Duodenal mucosa (tissue), 2 donors: ENCODE results near the gene SLC35F6.

Experiments used
- H3K27ac ChIP-seq: one replicate; pipeline ENCODE4 v1.7.0; 2013; ENCODE audit warnings: low read depth, low read length
- H3K27me3 ChIP-seq, 2 donors: one replicate each; pipeline ENCODE4 v1.7.0; 2013; ENCODE audit warnings: low read length in 2 of 2, control low read depth in 1 of 2; ENCODE audit not compliant: insufficient read depth in 2 of 2, control insufficient read depth in 1 of 2
- H3K36me3 ChIP-seq, 2 donors: one replicate each; pipeline ENCODE4 v1.7.0; 2013; ENCODE audit warnings: low read length in 2 of 2, control low read depth in 1 of 2; ENCODE audit not compliant: insufficient read depth in 2 of 2, control insufficient read depth in 1 of 2
- H3K4me1 ChIP-seq, 2 donors: one replicate each; pipeline ENCODE4 v1.7.0; 2013; ENCODE audit warnings: low read length in 2 of 2, control low read depth in 1 of 2; ENCODE audit not compliant: insufficient read depth in 2 of 2, control insufficient read depth in 1 of 2
- H3K4me3 ChIP-seq, 2 donors: one replicate each; pipeline ENCODE4 v1.7.0; 2013; ENCODE audit warnings: low read length in 2 of 2, low read depth in 1 of 2
- H3K9ac ChIP-seq, 2 donors: one replicate each; pipeline ENCODE4 v1.7.0; 2013; ENCODE audit warnings: low read length in 2 of 2, low read depth in 1 of 2
- H3K9me3 ChIP-seq, 2 donors: one replicate each; pipeline ENCODE4 v1.7.0; 2013; ENCODE audit warnings: low read length in 2 of 2, control low read depth in 1 of 2; ENCODE audit not compliant: control insufficient read depth in 1 of 2

The SLC35F6 gene

DNA sequence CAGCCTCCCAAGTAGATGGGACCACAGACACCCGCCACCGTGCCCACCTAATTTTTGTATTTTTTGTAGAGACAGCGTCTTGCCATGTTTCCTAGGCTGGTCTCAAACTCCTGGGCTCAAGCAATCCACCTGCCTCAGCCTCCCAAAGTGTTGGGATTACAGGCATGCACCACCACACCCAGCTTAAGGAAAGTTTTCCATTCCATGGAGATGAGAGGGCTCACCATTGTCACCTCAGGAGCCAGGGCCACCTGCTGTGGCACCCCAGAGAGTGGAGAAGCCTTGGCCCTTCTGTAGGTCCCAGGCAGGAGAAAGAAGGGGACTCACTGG lies 4.6 kb downstream of the SLC35F6 start:
- Histone ChIP-seq H3K4me3 (no peak overlapping the region), H3K4me1 (peaks cover 44 to 47% of the 10 kb centered on the region in 2 donors), H3K36me3 (peaks cover 0 to 4% of the 10 kb centered on the region in 2 donors), H3K9me3 (no peaks in the 10 kb centered on the region), H3K9ac (no peak overlapping the region), H3K27me3 (no peaks in the 10 kb centered on the region), H3K27ac (no peak overlapping the region)

DNA sequence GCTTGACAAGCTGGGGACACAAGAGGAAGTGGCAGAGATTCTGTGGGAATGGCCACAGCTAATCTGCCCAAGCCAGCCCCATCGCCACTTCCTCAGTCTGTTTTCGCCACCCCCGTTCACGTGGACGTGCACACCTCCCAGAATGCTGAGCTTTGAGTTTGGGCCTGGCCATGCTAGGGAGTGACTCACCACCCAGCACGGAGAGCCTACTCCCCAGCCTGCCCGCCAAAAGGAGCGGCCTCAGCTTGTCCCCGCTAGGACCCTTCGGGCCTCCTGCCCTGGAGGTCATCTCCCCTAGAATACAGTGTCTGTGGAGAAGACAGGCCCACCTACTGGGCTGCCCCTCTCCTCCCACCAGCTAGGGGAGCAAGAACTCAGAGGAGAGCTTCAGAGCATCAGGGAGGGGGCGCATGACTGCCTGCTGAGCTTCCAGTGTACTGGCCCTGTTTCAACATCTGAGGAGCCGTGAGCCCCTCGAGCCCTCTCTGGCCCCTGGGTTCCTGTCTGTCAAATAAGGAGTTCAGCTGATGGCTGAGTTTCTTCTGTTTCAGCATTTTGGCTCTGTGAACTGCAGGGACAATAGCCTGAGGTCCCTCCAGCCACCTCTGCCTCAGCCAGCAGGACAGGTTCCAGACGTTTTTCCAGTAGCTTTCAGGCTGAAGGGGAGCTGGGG lies 5.1 kb downstream of the SLC35F6 start:
- Histone ChIP-seq H3K4me3 (no peak overlapping the region), H3K4me1 (peaks cover 44 to 47% of the 10 kb centered on the region in 2 donors), H3K27ac (no peak overlapping the region), H3K27me3 (no peaks in the 10 kb centered on the region), H3K9me3 (no peaks in the 10 kb centered on the region), H3K36me3 (peaks cover 0 to 6% of the 10 kb centered on the region in 2 donors), H3K9ac (no peak overlapping the region)

- Histone ChIP-seq H3K36me3 (peaks cover 13 to 24% of the 10 kb centered on the region in 2 donors), H3K27ac (peak overlapping the region; percentile 31), H3K4me1 (peaks cover 35% of the 10 kb centered on the region in 2 donors), H3K27me3 (no peaks in the 10 kb centered on the region), H3K4me3 (no peak overlapping the region), H3K9me3 (no peaks in the 10 kb centered on the region), H3K9ac (no peak overlapping the region)
These were observed 7.0 kb downstream of the SLC35F6 start for GRCh38 chr2:26770986-26771586.

- no peak overlapping the region for H3K4me3 ChIP-seq
- H3K27me3 ChIP-seq = no peaks in the 10 kb centered on the region
- peak overlapping the region; percentile 15 for H3K27ac ChIP-seq
- no peaks in the 10 kb centered on the region for H3K9me3 ChIP-seq
- H3K9ac ChIP-seq = no peak overlapping the region
- H3K36me3 ChIP-seq = peaks cover 20 to 31% of the 10 kb centered on the region in 2 donors
- H3K4me1 ChIP-seq = peaks cover 35% of the 10 kb centered on the region in 2 donors
These were observed 8.2 kb downstream of the SLC35F6 start for GRCh38 chr2:26772064-26773001.

DNA sequence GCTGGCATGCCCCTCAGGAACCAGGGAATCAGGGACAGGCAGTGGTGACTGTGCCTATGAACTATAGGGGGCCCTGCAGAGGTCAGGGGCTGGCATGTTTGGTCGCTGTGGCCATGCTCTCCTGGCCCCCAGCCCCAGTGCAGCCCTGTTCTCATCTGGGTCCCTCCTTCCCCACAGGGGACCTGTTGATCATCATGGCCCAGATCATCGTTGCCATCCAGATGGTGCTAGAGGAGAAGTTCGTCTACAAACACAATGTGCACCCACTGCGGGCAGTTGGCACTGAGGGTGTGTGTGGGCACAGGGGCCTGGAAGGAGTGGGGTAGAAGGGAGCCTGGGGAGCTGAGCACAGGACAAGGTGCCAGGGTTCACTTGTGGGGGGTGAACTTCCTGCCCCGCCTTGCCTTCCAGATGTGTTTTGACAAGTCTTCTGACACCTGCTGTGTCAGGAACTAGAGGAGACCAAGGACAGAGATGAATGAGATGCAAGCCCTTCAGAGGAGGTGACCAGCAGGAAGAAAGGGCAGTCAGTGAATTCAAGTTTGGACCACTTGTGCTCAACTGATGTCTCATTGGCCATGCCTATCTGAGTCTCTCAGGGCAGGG lies 12.2 kb downstream of the SLC35F6 start:
- H3K27me3 ChIP-seq = no peaks in the 10 kb centered on the region
- H3K27ac ChIP-seq = no peak overlapping the region
- H3K9me3 ChIP-seq = no peaks in the 10 kb centered on the region
- peaks cover 38 to 60% of the 10 kb centered on the region in 2 donors for H3K36me3 ChIP-seq
- H3K4me3 ChIP-seq = no peak overlapping the region
- no peak overlapping the region for H3K9ac ChIP-seq
- H3K4me1 ChIP-seq = peaks cover 16 to 17% of the 10 kb centered on the region in 2 donors

- H3K4me3 ChIP-seq = no peak overlapping the region
- peaks cover 0 to 3% of the 10 kb centered on the region in 2 donors for H3K4me1 ChIP-seq
- H3K9ac ChIP-seq = no peak overlapping the region
- no peaks in the 10 kb centered on the region for H3K9me3 ChIP-seq
- H3K27me3 ChIP-seq = no peaks in the 10 kb centered on the region
- peaks cover 38 to 60% of the 10 kb centered on the region in 2 donors for H3K36me3 ChIP-seq
- H3K27ac ChIP-seq = no peak overlapping the region
These were observed 14.0 kb downstream of the SLC35F6 start for GRCh38 chr2:26778098-26778497.

GRCh38 chr2:26778507-26778906 lies 14.4 kb downstream of the SLC35F6 start:
- H3K27ac ChIP-seq = no peak overlapping the region
- no peak overlapping the region for H3K9ac ChIP-seq
- H3K9me3 ChIP-seq = no peaks in the 10 kb centered on the region
- H3K36me3 ChIP-seq = peaks cover 38 to 60% of the 10 kb centered on the region in 2 donors
- no peak overlapping the region for H3K4me3 ChIP-seq
- H3K27me3 ChIP-seq = no peaks in the 10 kb centered on the region
- peaks cover 0 to 5% of the 10 kb centered on the region in 2 donors for H3K4me1 ChIP-seq

DNA sequence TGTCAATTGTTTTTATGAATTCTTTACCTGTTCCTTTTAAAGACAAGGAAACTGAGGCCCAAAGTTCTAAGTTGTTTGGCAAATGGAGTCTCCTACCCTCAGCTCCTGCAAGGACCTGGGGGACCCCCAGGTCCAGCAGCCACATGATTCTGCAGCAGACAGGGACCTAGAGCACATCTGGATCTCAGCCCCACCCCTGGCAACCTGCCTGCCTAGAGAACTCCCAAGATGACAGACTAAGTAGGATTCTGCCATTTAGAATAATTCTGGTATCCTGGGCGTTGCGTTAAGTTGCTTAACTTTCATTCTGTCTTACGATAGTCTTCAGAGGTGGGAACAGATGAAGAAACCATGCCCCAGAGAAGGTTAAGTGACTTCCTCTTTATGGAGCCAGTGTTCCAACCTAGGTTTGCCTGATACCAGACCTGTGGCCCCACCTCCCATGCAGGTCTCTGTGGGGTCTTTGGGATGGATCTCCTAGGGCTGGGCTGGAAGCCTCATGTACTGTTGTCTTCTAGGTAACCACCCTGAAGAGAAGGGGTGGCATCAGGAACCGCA lies 16.2 kb downstream of the SLC35F6 start:
- Histone ChIP-seq H3K4me3 (no peak overlapping the region), H3K36me3 (peaks cover 33 to 48% of the 10 kb centered on the region in 2 donors), H3K4me1 (peaks cover 0 to 10% of the 10 kb centered on the region in 2 donors), H3K9ac (no peak overlapping the region), H3K27me3 (no peaks in the 10 kb centered on the region), H3K27ac (no peak overlapping the region), H3K9me3 (no peaks in the 10 kb centered on the region)

- no peak overlapping the region for H3K9ac ChIP-seq
- H3K27me3 ChIP-seq = no peaks in the 10 kb centered on the region
- H3K9me3 ChIP-seq = no peaks in the 10 kb centered on the region
- no peak overlapping the region for H3K4me3 ChIP-seq
- no peak overlapping the region for H3K27ac ChIP-seq
- H3K4me1 ChIP-seq = peaks cover 4 to 15% of the 10 kb centered on the region in 2 donors
- H3K36me3 ChIP-seq = peaks cover 14 to 24% of the 10 kb centered on the region in 2 donors
These were observed 19.0 kb downstream of the SLC35F6 start for GRCh38 chr2:26782876-26783704.
